DND-41 (cell line): ENCODE measurements around the gene RNU1-1.
"Not testable (repeated sequence)": the region's sequence is repeated elsewhere in the genome, so short reads cannot be mapped to it uniquely, and the experiment has no call there.

ENCODE experiments used
- EZH2 ChIP-seq: IDR thresholded peaks from 3 replicates; pipeline ENCODE4 v1.6.1; 2012; ENCODE audit warnings: borderline replicate concordance, low read depth, mild to moderate bottlenecking, moderate library complexity, low read length, inconsistent platforms; ENCODE audit not compliant: severe bottlenecking
- TF ChIP-seq, protein P1 (sequence below): IDR thresholded peaks from 2 replicates; pipeline ENCODE4 v1.5.1; 2012; ENCODE audit warnings: borderline replicate concordance, low read length, moderate library complexity, mild to moderate bottlenecking; ENCODE audit not compliant: poor library complexity, severe bottlenecking; ENCODE audit errors: extremely low read depth

DNA sequence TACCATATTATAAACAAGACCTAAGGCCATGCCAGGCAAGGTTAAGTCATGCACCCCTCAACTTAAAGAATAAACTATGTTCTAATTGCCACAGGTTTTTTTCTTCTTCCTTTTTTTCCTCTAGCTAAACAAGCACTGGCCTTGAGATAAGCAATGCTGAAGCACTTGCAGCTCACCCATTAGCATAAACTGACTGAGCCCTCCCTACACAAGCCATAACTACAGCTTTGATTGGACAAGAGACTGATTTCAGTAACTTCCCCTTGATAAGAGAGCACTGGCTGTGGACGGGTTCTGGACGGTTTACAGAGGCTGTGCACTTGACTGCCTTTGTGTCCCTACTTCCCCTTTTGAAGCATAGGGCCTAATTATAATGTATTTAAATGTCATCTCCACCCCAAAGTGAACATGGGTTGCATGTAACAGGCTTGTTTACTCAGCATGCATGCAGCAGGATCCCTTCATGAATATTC is 26.4 kb upstream of the RNU1-1 start:
- TF ChIP-seq, protein P1, sequence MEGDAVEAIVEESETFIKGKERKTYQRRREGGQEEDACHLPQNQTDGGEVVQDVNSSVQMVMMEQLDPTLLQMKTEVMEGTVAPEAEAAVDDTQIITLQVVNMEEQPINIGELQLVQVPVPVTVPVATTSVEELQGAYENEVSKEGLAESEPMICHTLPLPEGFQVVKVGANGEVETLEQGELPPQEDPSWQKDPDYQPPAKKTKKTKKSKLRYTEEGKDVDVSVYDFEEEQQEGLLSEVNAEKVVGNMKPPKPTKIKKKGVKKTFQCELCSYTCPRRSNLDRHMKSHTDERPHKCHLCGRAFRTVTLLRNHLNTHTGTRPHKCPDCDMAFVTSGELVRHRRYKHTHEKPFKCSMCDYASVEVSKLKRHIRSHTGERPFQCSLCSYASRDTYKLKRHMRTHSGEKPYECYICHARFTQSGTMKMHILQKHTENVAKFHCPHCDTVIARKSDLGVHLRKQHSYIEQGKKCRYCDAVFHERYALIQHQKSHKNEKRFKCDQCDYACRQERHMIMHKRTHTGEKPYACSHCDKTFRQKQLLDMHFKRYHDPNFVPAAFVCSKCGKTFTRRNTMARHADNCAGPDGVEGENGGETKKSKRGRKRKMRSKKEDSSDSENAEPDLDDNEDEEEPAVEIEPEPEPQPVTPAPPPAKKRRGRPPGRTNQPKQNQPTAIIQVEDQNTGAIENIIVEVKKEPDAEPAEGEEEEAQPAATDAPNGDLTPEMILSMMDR, result not testable (repeated sequence)
- not testable (repeated sequence) for TF ChIP-seq EZH2
